Suprapubic skin (tissue), 4 donors: Measurements from ENCODE around the gene TAF12. TPM values are rescaled to one million over a fixed set of nuclear protein-coding genes. Genes with fewer than 3 reads are reported as not detected.
"Not testable (repeated sequence)": the region's sequence is repeated elsewhere in the genome, so short reads cannot be mapped to it uniquely, and the experiment has no call there.

ENCODE experiments used
- DNase-seq, 2 donors: peaks; one replicate each; pipeline ENCODE4 v3.0.0-alpha.2; 2019; ENCODE audit warnings: low spot score in 2 of 2
- H3K27ac ChIP-seq: fragments of 200-600 bp; sonication (generic); one replicate; pipeline ENCODE4 v1.5.1; 2019
- H3K27me3 ChIP-seq: fragments of 200-600 bp; sonication (generic); one replicate; pipeline ENCODE4 v1.5.1; 2019
- H3K36me3 ChIP-seq: fragments of 200-600 bp; sonication (generic); one replicate; pipeline ENCODE4 v1.5.1; 2019
- H3K4me1 ChIP-seq: fragments of 200-600 bp; sonication (generic); one replicate; pipeline ENCODE4 v1.5.1; 2019
- H3K4me3 ChIP-seq: fragments of 200-600 bp; sonication (generic); one replicate; pipeline ENCODE4 v1.5.1; 2019; ENCODE audit warnings: mild to moderate bottlenecking
- H3K9me3 ChIP-seq: fragments of 200-600 bp; sonication (generic); one replicate; pipeline ENCODE4 v1.5.1; 2019
- EP300 ChIP-seq: sonication (generic); formaldehyde crosslinking; IDR thresholded peaks from one replicate; pipeline ENCODE4 v1.6.1; 2017; ENCODE audit warnings: antibody characterized with exemption
- POLR2A ChIP-seq, 2 donors: fragments of 450-650 bp; IDR thresholded peaks; one replicate each; pipeline ENCODE4 v1.6.1; 2017; ENCODE audit warnings: antibody characterized with exemption in 2 of 2, mild to moderate bottlenecking in 2 of 2, moderate library complexity in 2 of 2
- POLR2AphosphoS5 ChIP-seq, 3 donors: sonication (generic); formaldehyde crosslinking; IDR thresholded peaks; one replicate each; pipeline ENCODE4 v1.6.1; 2017; ENCODE audit warnings: antibody characterized with exemption in 3 of 3
- WGBS: methylation state at CpG from one replicate; pipeline ENCODE4 v1.1.5; 2018; 5-methylcytosine and 5-hydroxymethylcytosine counted together
- total RNA-seq, 4 donors: library from RNA; depleted of rRNA; stranded (reverse); fragments of >200 nt; gene quantifications; one replicate each; pipeline ENCODE4 v1.1.0, GENCODE V29; 2016
- TF ChIP-seq, protein P1 (sequence below), 2 donors: fragments of 200-600 bp in 1 of 2; fragments of 450-650 bp in 1 of 2; sonication (generic) in 1 of 2; IDR thresholded peaks; one replicate each; pipeline ENCODE4 v1.5.1; 2016 to 2019; ENCODE audit warnings: antibody characterized with exemption in 2 of 2, mild to moderate bottlenecking in 1 of 2, moderate library complexity in 1 of 2

Gene TAF12
- total RNA-seq, 4 donors from 2014 or later = 25.7 to 29.9 (median 27.3) TPM

DNA sequence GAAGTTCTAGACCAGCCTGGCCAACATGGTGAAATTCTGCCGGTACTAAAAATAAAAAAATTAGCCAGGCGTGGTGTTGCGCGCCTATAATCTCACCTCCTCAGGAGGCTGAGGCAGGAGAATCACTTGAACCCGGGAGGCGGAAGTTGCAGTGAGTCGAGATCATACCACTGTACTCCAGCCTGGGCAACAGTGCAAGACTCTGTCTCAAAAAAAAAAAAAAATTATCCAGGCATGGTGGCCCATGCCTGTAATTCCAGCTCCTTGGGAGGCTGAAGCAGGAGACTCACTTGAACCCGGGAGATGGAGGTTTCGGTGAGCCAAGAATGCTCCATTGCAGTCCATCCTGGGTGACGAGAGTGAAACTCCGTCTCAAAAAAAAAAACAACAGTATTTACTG, 69.3 kb downstream of the TAF12 start:
- DNase-seq = no peak
- TF ChIP-seq POLR2A (IDR thresholded peaks at IDR 0.05) (no peak), POLR2AphosphoS5 (IDR thresholded peaks at IDR 0.05) (no peak)
- TF ChIP-seq, protein P1, sequence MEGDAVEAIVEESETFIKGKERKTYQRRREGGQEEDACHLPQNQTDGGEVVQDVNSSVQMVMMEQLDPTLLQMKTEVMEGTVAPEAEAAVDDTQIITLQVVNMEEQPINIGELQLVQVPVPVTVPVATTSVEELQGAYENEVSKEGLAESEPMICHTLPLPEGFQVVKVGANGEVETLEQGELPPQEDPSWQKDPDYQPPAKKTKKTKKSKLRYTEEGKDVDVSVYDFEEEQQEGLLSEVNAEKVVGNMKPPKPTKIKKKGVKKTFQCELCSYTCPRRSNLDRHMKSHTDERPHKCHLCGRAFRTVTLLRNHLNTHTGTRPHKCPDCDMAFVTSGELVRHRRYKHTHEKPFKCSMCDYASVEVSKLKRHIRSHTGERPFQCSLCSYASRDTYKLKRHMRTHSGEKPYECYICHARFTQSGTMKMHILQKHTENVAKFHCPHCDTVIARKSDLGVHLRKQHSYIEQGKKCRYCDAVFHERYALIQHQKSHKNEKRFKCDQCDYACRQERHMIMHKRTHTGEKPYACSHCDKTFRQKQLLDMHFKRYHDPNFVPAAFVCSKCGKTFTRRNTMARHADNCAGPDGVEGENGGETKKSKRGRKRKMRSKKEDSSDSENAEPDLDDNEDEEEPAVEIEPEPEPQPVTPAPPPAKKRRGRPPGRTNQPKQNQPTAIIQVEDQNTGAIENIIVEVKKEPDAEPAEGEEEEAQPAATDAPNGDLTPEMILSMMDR (IDR thresholded peaks at IDR 0.05) = no peak
- no peak overlapping the region for H3K27ac ChIP-seq
- no peaks in the 10 kb centered on the region for H3K27me3 ChIP-seq
- WGBS = 94% methylated on average over 11 of the region's 11 CpGs
- H3K4me1 ChIP-seq = no peaks in the 10 kb centered on the region
- H3K4me3 ChIP-seq = no peak overlapping the region
- no peaks in the 10 kb centered on the region for H3K9me3 ChIP-seq
- peaks cover 89% of the 10 kb centered on the region for H3K36me3 ChIP-seq

DNA sequence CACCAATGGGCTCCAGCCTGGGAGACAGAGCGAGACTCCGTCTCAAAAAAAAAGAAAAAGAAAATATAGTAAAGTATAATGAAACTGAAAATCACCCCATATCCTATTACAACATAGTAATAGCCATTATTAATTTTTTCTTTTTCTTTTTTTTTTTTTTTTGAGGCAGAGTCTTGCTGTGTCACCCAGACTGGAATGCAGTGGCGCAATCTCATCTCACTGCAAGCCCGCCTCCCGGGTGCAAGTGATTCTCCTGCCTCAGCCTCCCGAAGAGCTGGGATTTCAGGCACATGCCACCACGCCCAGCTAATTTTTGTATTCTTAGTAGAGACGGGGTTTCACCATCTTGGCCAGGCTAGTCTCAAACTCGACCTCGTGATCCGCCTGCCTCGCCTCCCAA, 70.0 kb downstream of the TAF12 start:
- not testable (repeated sequence) for H3K27ac ChIP-seq, H3K27me3 ChIP-seq, H3K9me3 ChIP-seq, H3K4me1 ChIP-seq, H3K4me3 ChIP-seq, DNase-seq
- peaks cover 89% of the 10 kb centered on the region for H3K36me3 ChIP-seq
- WGBS = 86% methylated on average over 12 of the region's 12 CpGs

DNA sequence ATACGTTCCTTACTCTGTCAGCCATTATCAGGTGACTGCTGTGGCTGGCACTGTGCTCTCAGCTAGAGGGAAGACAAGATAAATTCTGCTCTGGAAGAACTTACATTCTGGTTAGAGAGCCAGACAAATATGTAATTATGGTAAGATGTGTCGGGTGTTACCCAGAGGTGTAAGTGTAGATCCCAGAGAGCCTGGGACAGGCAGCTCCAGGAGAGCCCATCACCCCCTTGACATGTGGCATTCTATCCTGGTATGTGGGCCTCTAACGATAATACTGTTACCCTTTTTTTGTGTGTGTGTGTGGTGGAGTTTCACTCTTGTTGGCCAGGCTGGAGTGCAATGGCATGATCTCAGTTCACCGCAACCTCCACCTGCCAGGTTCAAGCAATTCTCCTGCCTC, 71.0 kb downstream of the TAF12 start:
- Histone ChIP-seq H3K4me1 (no peaks in the 10 kb centered on the region), H3K27ac (no peak overlapping the region), H3K27me3 (no peaks in the 10 kb centered on the region), H3K9me3 (no peaks in the 10 kb centered on the region), H3K4me3 (no peak overlapping the region), H3K36me3 (peaks cover 89% of the 10 kb centered on the region)
- DNase-seq = no peak
- TF ChIP-seq, protein P1 (IDR thresholded peaks at IDR 0.05) = no peak
- TF ChIP-seq POLR2AphosphoS5 (IDR thresholded peaks at IDR 0.05) = no peak
- TF ChIP-seq POLR2A (IDR thresholded peaks at IDR 0.05) = no peak
- TF ChIP-seq EP300 = no peak
- whole genome bisulfite sequencing = 82% methylated on average over 4 of the region's 4 CpGs

GRCh38 chr1:28566931-28567330, 75.9 kb downstream of the TAF12 start:
- no peak for DNase-seq
- Histone ChIP-seq H3K4me1 (no peaks in the 10 kb centered on the region), H3K27me3 (no peaks in the 10 kb centered on the region), H3K9me3 (no peaks in the 10 kb centered on the region), H3K27ac (no peak overlapping the region), H3K36me3 (peaks cover 100% of the 10 kb centered on the region), H3K4me3 (no peak overlapping the region)
- WGBS = 90% methylated on average over 2 of the region's 2 CpGs
- TF ChIP-seq EP300 = no peak
- TF ChIP-seq POLR2AphosphoS5 (IDR thresholded peaks at IDR 0.05) = no peak
- TF ChIP-seq, protein P1 (IDR thresholded peaks at IDR 0.05) = no peak
- no peak for TF ChIP-seq POLR2A (IDR thresholded peaks at IDR 0.05)

- Histone ChIP-seq H3K9me3 (no peaks in the 10 kb centered on the region), H3K36me3 (peaks cover 100% of the 10 kb centered on the region), H3K4me3 (no peak overlapping the region), H3K27me3 (no peaks in the 10 kb centered on the region), H3K4me1 (no peaks in the 10 kb centered on the region), H3K27ac (no peak overlapping the region)
- 94% methylated on average over 6 of the region's 6 CpGs for WGBS
- DNase-seq = no peak
- no peak for TF ChIP-seq EP300
- no peak for TF ChIP-seq POLR2A (IDR thresholded peaks at IDR 0.05)
- TF ChIP-seq, protein P1 (IDR thresholded peaks at IDR 0.05) = no peak
- TF ChIP-seq POLR2AphosphoS5 (IDR thresholded peaks at IDR 0.05) = no peak
These were observed 77.1 kb downstream of the TAF12 start for GRCh38 chr1:28565726-28566125.

- TF ChIP-seq POLR2A (IDR thresholded peaks at IDR 0.05) = no peak
- TF ChIP-seq EP300 = no peak
- no peak for TF ChIP-seq POLR2AphosphoS5 (IDR thresholded peaks at IDR 0.05)
- TF ChIP-seq, protein P1 (IDR thresholded peaks at IDR 0.05) = no peak
- DNase-seq = no peak
- 96% methylated on average over 7 of the region's 7 CpGs for WGBS
- peaks cover 100% of the 10 kb centered on the region for H3K36me3 ChIP-seq
- no peaks in the 10 kb centered on the region for H3K27me3 ChIP-seq
- H3K4me1 ChIP-seq = no peaks in the 10 kb centered on the region
- no peaks in the 10 kb centered on the region for H3K9me3 ChIP-seq
- H3K4me3 ChIP-seq = no peak overlapping the region
- no peak overlapping the region for H3K27ac ChIP-seq
These were observed 77.8 kb downstream of the TAF12 start for GRCh38 chr1:28565040-28565439.
